Small intestine (tissue), 7 donors: ENCODE data around the gene STT3B. TPM values are rescaled to one million over a fixed set of nuclear protein-coding genes. Genes with fewer than 3 reads are reported as not detected.

ENCODE experiments used
- DNase-seq, 2 donors: peaks; one replicate each; pipeline versions ENCODE4 v3.0.0 to v3.0.0-alpha.2; 2013
- FAIRE-seq: peaks from 2 replicates; lab custom pipeline; 2012; peaks lifted over from hg19 to GRCh38; lab: Jason Lieb, UNC
- H3K27ac ChIP-seq, 3 donors: one replicate each; pipeline ENCODE4 v1.5.1; 2013; ENCODE audit warnings: low read length in 2 of 3, mild to moderate bottlenecking in 2 of 3, control low read depth in 1 of 3, inconsistent platforms in 1 of 3, low read depth in 1 of 3, moderate library complexity in 1 of 3
- H3K27me3 ChIP-seq, 3 donors: one replicate each; pipeline ENCODE4 v1.6.1; 2013; ENCODE audit warnings: low read length in 3 of 3, inconsistent platforms in 1 of 3; ENCODE audit not compliant: control insufficient read depth in 3 of 3, insufficient read depth in 3 of 3
- H3K36me3 ChIP-seq, 3 donors: one replicate each; pipeline ENCODE4 v1.6.1; 2013; ENCODE audit warnings: low read length in 3 of 3, inconsistent platforms in 1 of 3, low read depth in 1 of 3, mild to moderate bottlenecking in 1 of 3, moderate library complexity in 1 of 3; ENCODE audit not compliant: control insufficient read depth in 3 of 3, insufficient read depth in 2 of 3
- H3K4me1 ChIP-seq, 3 donors: one replicate each; pipeline ENCODE4 v1.6.1; 2013; ENCODE audit warnings: low read length in 2 of 3, inconsistent platforms in 1 of 3, low read depth in 1 of 3, mild to moderate bottlenecking in 1 of 3, moderate library complexity in 1 of 3; ENCODE audit not compliant: control insufficient read depth in 3 of 3, insufficient read depth in 2 of 3
- H3K4me3 ChIP-seq, 3 donors: one replicate each; pipeline ENCODE4 v1.5.1; 2013; ENCODE audit warnings: low read length in 3 of 3, control low read depth in 1 of 3, inconsistent platforms in 1 of 3, low read depth in 1 of 3, mild to moderate bottlenecking in 1 of 3, moderate library complexity in 1 of 3
- H3K9me3 ChIP-seq, 2 donors: one replicate each; pipeline ENCODE4 v1.6.1; 2013; ENCODE audit warnings: low read depth in 1 of 2, low read length in 1 of 2; ENCODE audit not compliant: control insufficient read depth in 2 of 2, insufficient read depth in 1 of 2
- WGBS, 3 donors: extraction: QIAGEN DNeasy Blood & Tissue Kit; methylation state at CpG; one replicate each; pipeline ENCODE4 v1.1.7; 2013; 5-methylcytosine and 5-hydroxymethylcytosine counted together
- polyA plus RNA-seq, 4 donors: library from polyadenylated mRNA; stranded (reverse) in 3 of 4; unstranded in 1 of 4; fragments of 200-250 nt in 3 of 4; fragments of 120-200 nt in 1 of 4; gene quantifications; one replicate each; pipeline versions ENCODE4 v1.2.1 to v1.2.3, GENCODE V29; 2013
- donor health status: healthy with polysubstance abuse.
- donor health status: control.
- donor health status: control.
- donor health status: Bipolar disorder and iron deficiency.
- donor health status: healthy.

STT3B gene
- polyA plus RNA-seq, 4 donors: 22.2 to 139 (median 51.4) TPM

GRCh38 chr3:31534065-31534425 lies 1.3 kb downstream of the STT3B start:
- peak overlapping the region; percentile 90 to 100 (median 91) for H3K4me3 ChIP-seq
- H3K9me3 ChIP-seq: no peaks in the 10 kb centered on the region
- H3K27me3 ChIP-seq: no peaks in the 10 kb centered on the region
- peaks cover 7 to 15% (median 13%) of the 10 kb centered on the region in 3 donors for H3K4me1 ChIP-seq
- DNase-seq (peak; percentile 39 to 55), FAIRE-seq (no peak)
- no peaks in the 10 kb centered on the region for H3K36me3 ChIP-seq
- WGBS, 3 donors: 1 to 6% (median 2%) methylated on average over 5 of the region's 5 CpGs
- H3K27ac ChIP-seq: peak overlapping the region; percentile 11 to 100 (median 29)

GRCh38 chr3:31536497-31536896 lies 3.8 kb downstream of the STT3B start:
- H3K36me3 ChIP-seq: peaks cover 0 to 1% (median 0%) of the 10 kb centered on the region in 3 donors
- H3K9me3 ChIP-seq: no peaks in the 10 kb centered on the region
- DNase-seq (peak in 1 of 2 donors; percentile 29), FAIRE-seq (no peak)
- no peak overlapping the region for H3K27ac ChIP-seq
- WGBS, 3 donors: 10 to 15% (median 12%) methylated on average over 2 of the region's 2 CpGs
- peaks cover 7 to 15% (median 13%) of the 10 kb centered on the region in 3 donors for H3K4me1 ChIP-seq
- no peak overlapping the region for H3K4me3 ChIP-seq
- H3K27me3 ChIP-seq: no peaks in the 10 kb centered on the region

GRCh38 chr3:31538801-31539200 lies 6.1 kb downstream of the STT3B start:
- H3K27ac ChIP-seq: no peak overlapping the region
- 91 to 93% (median 91%) methylated on average over 2 of the region's 2 CpGs for WGBS, 3 donors
- DNase-seq: no peak
- H3K4me3 ChIP-seq: no peak overlapping the region
- FAIRE-seq: no peak
- H3K9me3 ChIP-seq: no peaks in the 10 kb centered on the region
- H3K4me1 ChIP-seq: peaks cover 7 to 15% (median 13%) of the 10 kb centered on the region in 3 donors
- peaks cover 0 to 4% (median 0%) of the 10 kb centered on the region in 3 donors for H3K36me3 ChIP-seq
- no peaks in the 10 kb centered on the region for H3K27me3 ChIP-seq

GRCh38 chr3:31539275-31539674 lies 6.5 kb downstream of the STT3B start:
- no peak for FAIRE-seq
- Histone ChIP-seq H3K9me3 (no peaks in the 10 kb centered on the region), H3K4me1 (peaks cover 7 to 15% (median 13%) of the 10 kb centered on the region in 3 donors), H3K4me3 (no peak overlapping the region), H3K36me3 (peaks cover 0 to 4% (median 0%) of the 10 kb centered on the region in 3 donors), H3K27me3 (no peaks in the 10 kb centered on the region), H3K27ac (no peak overlapping the region)
- 47 to 78% (median 65%) methylated on average over 1 of the region's 1 CpG for WGBS, 3 donors
- no peak for DNase-seq

GRCh38 chr3:31541089-31541488 lies 8.4 kb downstream of the STT3B start:
- Histone ChIP-seq H3K27ac (no peak overlapping the region), H3K4me3 (no peak overlapping the region), H3K27me3 (no peaks in the 10 kb centered on the region), H3K9me3 (no peaks in the 10 kb centered on the region), H3K36me3 (peaks cover 0 to 4% (median 0%) of the 10 kb centered on the region in 3 donors), H3K4me1 (peaks cover 6 to 16% (median 11%) of the 10 kb centered on the region in 3 donors)
- 62 to 79% (median 70%) methylated on average over 2 of the region's 2 CpGs for WGBS, 3 donors
- FAIRE-seq: no peak
- no peak for DNase-seq

- Histone ChIP-seq H3K4me3 (no peak overlapping the region), H3K9me3 (no peaks in the 10 kb centered on the region), H3K27me3 (no peaks in the 10 kb centered on the region), H3K4me1 (peaks cover 2 to 11% (median 5%) of the 10 kb centered on the region in 3 donors), H3K27ac (no peak overlapping the region), H3K36me3 (peaks cover 0 to 5% (median 0%) of the 10 kb centered on the region in 3 donors)
- no peak for DNase-seq
- FAIRE-seq: no peak
- 90 to 94% (median 93%) methylated on average over 1 of the region's 1 CpG for WGBS, 3 donors
These were observed 9.5 kb downstream of the STT3B start for GRCh38 chr3:31542246-31542645.

GRCh38 chr3:31543375-31543774 lies 10.7 kb downstream of the STT3B start:
- Histone ChIP-seq H3K27me3 (no peaks in the 10 kb centered on the region), H3K27ac (no peak overlapping the region), H3K9me3 (no peaks in the 10 kb centered on the region), H3K36me3 (peaks cover 0 to 7% (median 0%) of the 10 kb centered on the region in 3 donors), H3K4me3 (no peak overlapping the region), H3K4me1 (peaks cover 0 to 11% (median 3%) of the 10 kb centered on the region in 3 donors)
- DNase-seq: no peak
- FAIRE-seq: no peak

- Histone ChIP-seq H3K27ac (no peak overlapping the region), H3K36me3 (peaks cover 0 to 7% (median 0%) of the 10 kb centered on the region in 3 donors), H3K4me1 (peaks cover 0 to 6% (median 3%) of the 10 kb centered on the region in 3 donors), H3K9me3 (no peaks in the 10 kb centered on the region), H3K4me3 (no peak overlapping the region), H3K27me3 (no peaks in the 10 kb centered on the region)
- 65 to 81% (median 81%) methylated on average over 9 of the region's 9 CpGs for WGBS, 3 donors
- peak in 1 of 2 donors; percentile 23 for DNase-seq
- FAIRE-seq: no peak
These were observed 11.9 kb downstream of the STT3B start for GRCh38 chr3:31544634-31545033.

GRCh38 chr3:31546162-31546561 lies 13.4 kb downstream of the STT3B start:
- DNase-seq: no peak
- H3K9me3 ChIP-seq: no peaks in the 10 kb centered on the region
- H3K4me1 ChIP-seq: peaks cover 0 to 6% (median 3%) of the 10 kb centered on the region in 3 donors
- no peaks in the 10 kb centered on the region for H3K27me3 ChIP-seq
- H3K27ac ChIP-seq: no peak overlapping the region
- no peak for FAIRE-seq
- H3K4me3 ChIP-seq: no peak overlapping the region
- WGBS, 3 donors: 76 to 92% (median 90%) methylated on average over 1 of the region's 1 CpG
- peaks cover 0 to 7% (median 0%) of the 10 kb centered on the region in 3 donors for H3K36me3 ChIP-seq
